ENCODE measurements around the gene ALS2.

The ALS2 gene

GRCh38 chr2:201654616-201655384, 125.9 kb downstream of the ALS2 start:
- DNase-seq (ENCODE audit: low read depth), result no peak
- TF ChIP-seq CTCF (conservative IDR thresholded peaks at IDR 0.05; ENCODE audit: low read depth, low read length), result no peak
- no peak overlapping the region for H3K4me3 ChIP-seq (ENCODE audit: low read length)

GRCh38 chr2:201653221-201653620, 127.5 kb downstream of the ALS2 start:
- H3K4me3 ChIP-seq (ENCODE audit: low read length), result no peak overlapping the region
- no peak for TF ChIP-seq CTCF (conservative IDR thresholded peaks at IDR 0.05; ENCODE audit: low read depth, low read length)
- DNase-seq (ENCODE audit: low read depth), result no peak

All from retinal pigment epithelial cell (primary cell).